ENCODE measurements around the gene PDLIM3. TPM values are rescaled to one million over a fixed set of nuclear protein-coding genes. Genes with fewer than 3 reads are reported as not detected.

The PDLIM3 gene
- total RNA-seq, 6 donors from 2014 or later, result 15.9 to 183 (median 42.2) TPM

GRCh38 chr4:185467991-185468390, 67.3 kb downstream of the PDLIM3 start:
- Histone ChIP-seq H3K27me3 (no peaks in the 10 kb centered on the region), H3K27ac (no peak overlapping the region), H3K4me1 (peaks cover 3 to 17% (median 11%) of the 10 kb centered on the region in 4 donors), H3K4me3 (no peak overlapping the region), H3K9me3 (no peaks in the 10 kb centered on the region), H3K36me3 (no peaks in the 10 kb centered on the region)
- WGBS, 2 donors, result 89% methylated on average over 8 of the region's 8 CpGs
- ATAC-seq (ENCODE audit: low FRiP score in 2 of 2) (no peak), DNase-seq (no peak)
- TF ChIP-seq CTCF (IDR thresholded peaks at IDR 0.05) (no peak), EP300 (IDR thresholded peaks at IDR 0.05) (no peak), POLR2AphosphoS5 (IDR thresholded peaks at IDR 0.05) (no peak), POLR2A (IDR thresholded peaks at IDR 0.05) (no peak)

GRCh38 chr4:185467101-185467500, 68.2 kb downstream of the PDLIM3 start:
- Histone ChIP-seq H3K4me1 (peaks cover 3 to 16% (median 9%) of the 10 kb centered on the region in 4 donors), H3K27me3 (no peaks in the 10 kb centered on the region), H3K27ac (no peak overlapping the region), H3K4me3 (no peak overlapping the region), H3K9me3 (no peaks in the 10 kb centered on the region), H3K36me3 (no peaks in the 10 kb centered on the region)
- DNase-seq (no peak), ATAC-seq (ENCODE audit: low FRiP score in 2 of 2) (no peak)
- WGBS, 2 donors, result 81 to 84% methylated on average over 4 of the region's 4 CpGs
- TF ChIP-seq POLR2A (IDR thresholded peaks at IDR 0.05), result no peak
- TF ChIP-seq POLR2AphosphoS5 (IDR thresholded peaks at IDR 0.05), result no peak
- TF ChIP-seq EP300 (IDR thresholded peaks at IDR 0.05), result no peak
- no peak for TF ChIP-seq CTCF (IDR thresholded peaks at IDR 0.05)

GRCh38 chr4:185465707-185466106, 69.6 kb downstream of the PDLIM3 start:
- no peaks in the 10 kb centered on the region for H3K27me3 ChIP-seq
- DNase-seq (no peak), ATAC-seq (ENCODE audit: low FRiP score in 2 of 2) (no peak)
- H3K36me3 ChIP-seq, result no peaks in the 10 kb centered on the region
- H3K27ac ChIP-seq, result no peak overlapping the region
- H3K4me3 ChIP-seq, result no peak overlapping the region
- 78 to 89% methylated on average over 3 of the region's 3 CpGs for WGBS, 2 donors
- TF ChIP-seq POLR2A (IDR thresholded peaks at IDR 0.05) (no peak), CTCF (IDR thresholded peaks at IDR 0.05) (no peak), EP300 (IDR thresholded peaks at IDR 0.05) (no peak), POLR2AphosphoS5 (IDR thresholded peaks at IDR 0.05) (no peak)
- no peaks in the 10 kb centered on the region for H3K9me3 ChIP-seq
- H3K4me1 ChIP-seq, result peaks cover 0 to 8% (median 5%) of the 10 kb centered on the region in 4 donors

- DNase-seq, result no peak
- no peak overlapping the region for H3K4me3 ChIP-seq
- 15 to 21% methylated on average over 1 of the region's 1 CpG for WGBS, 2 donors
- no peaks in the 10 kb centered on the region for H3K27me3 ChIP-seq
- no peaks in the 10 kb centered on the region for H3K4me1 ChIP-seq
- no peaks in the 10 kb centered on the region for H3K9me3 ChIP-seq
- no peaks in the 10 kb centered on the region for H3K36me3 ChIP-seq
- no peak for ATAC-seq (ENCODE audit: low FRiP score in 2 of 2)
- no peak overlapping the region for H3K27ac ChIP-seq
- no peak for TF ChIP-seq EP300 (IDR thresholded peaks at IDR 0.05)
- TF ChIP-seq CTCF (IDR thresholded peaks at IDR 0.05), result no peak
Observed at GRCh38 chr4:185464887-185465286, 70.4 kb downstream of the PDLIM3 start.

- Histone ChIP-seq H3K4me1 (no peaks in the 10 kb centered on the region), H3K27me3 (no peaks in the 10 kb centered on the region), H3K4me3 (no peak overlapping the region), H3K9me3 (no peaks in the 10 kb centered on the region), H3K36me3 (no peaks in the 10 kb centered on the region), H3K27ac (no peak overlapping the region)
- 49 to 62% methylated on average over 4 to 6 of the region's 6 CpGs for WGBS, 2 donors
- ATAC-seq (ENCODE audit: low FRiP score in 2 of 2) (no peak), DNase-seq (no peak)
- no peak for TF ChIP-seq EP300 (IDR thresholded peaks at IDR 0.05)
- no peak for TF ChIP-seq POLR2AphosphoS5 (IDR thresholded peaks at IDR 0.05)
- TF ChIP-seq POLR2A (IDR thresholded peaks at IDR 0.05), result no peak
- TF ChIP-seq CTCF (IDR thresholded peaks at IDR 0.05), result no peak
Observed at GRCh38 chr4:185464183-185464582, 71.1 kb downstream of the PDLIM3 start.
